22Rv1 (cell line): ENCODE measurements around the gene DMBT1.

Experiments
- CTCF ChIP-seq: fragments of 450-650 bp; IDR thresholded peaks from 2 replicates; pipeline ENCODE4 v1.5.1; 2017; ENCODE audit warnings: mild to moderate bottlenecking
- ZFX ChIP-seq: fragments of 450-650 bp; IDR thresholded peaks from 2 replicates; pipeline ENCODE4 v1.6.1; 2017; ENCODE audit warnings: antibody characterized with exemption, borderline replicate concordance

- TF ChIP-seq CTCF (no peak), ZFX (no peak)
These were observed 26.7 kb downstream of the DMBT1 start for GRCh38 chr10:122587098-122587760.
